CD4-positive, alpha-beta memory T cell (primary cell): ENCODE measurements around the gene SULT2A1. TPM values are rescaled to one million over a fixed set of nuclear protein-coding genes. Genes with fewer than 3 reads are reported as not detected.

Experiments used
- CTCF ChIA-PET: fragments of 350-600 bp; sonication (Branson Sonifier 250); formaldehyde crosslinking; loops from one replicate; lab custom pipeline; 2021; ENCODE audit warnings: inconsistent platforms; ENCODE audit not compliant: partially characterized antibody; lab: Charles Lee
- POLR2A ChIA-PET: fragments of 350-600 bp; sonication (Branson Sonifier 250); formaldehyde crosslinking; loops from one replicate; lab custom pipeline; 2021; ENCODE audit not compliant: partially characterized antibody; lab: Charles Lee
- DNase-seq, 5 donors: peaks; one replicate each; pipeline versions ENCODE4 v3.0.0 to v3.0.0-alpha.2; 2020 to 2022; ENCODE audit warnings: mixed read lengths in 1 of 5
- H3K27ac ChIP-seq: one replicate; pipeline ENCODE4 v1.7.0; 2013; ENCODE audit warnings: low read depth, low read length
- H3K27me3 ChIP-seq: 2 replicates; pipeline ENCODE4 v1.7.0; 2013; ENCODE audit warnings: mild to moderate bottlenecking, low read length, moderate library complexity; ENCODE audit not compliant: insufficient read depth
- H3K36me3 ChIP-seq: 2 replicates; pipeline ENCODE4 v1.7.0; 2013; ENCODE audit warnings: mild to moderate bottlenecking, low read length, moderate library complexity; ENCODE audit not compliant: insufficient read depth
- H3K4me1 ChIP-seq: 2 replicates; pipeline ENCODE4 v1.7.0; 2013; ENCODE audit warnings: mild to moderate bottlenecking, low read length, moderate library complexity; ENCODE audit not compliant: insufficient read depth
- H3K4me3 ChIP-seq, 2 donors: one replicate each; pipeline ENCODE4 v1.7.0; 2013; ENCODE audit warnings: low read length in 2 of 2, mild to moderate bottlenecking in 1 of 2
- H3K9me3 ChIP-seq, 2 donors: one replicate each; pipeline ENCODE4 v1.7.0; 2013; ENCODE audit warnings: low read length in 2 of 2, control low read depth in 1 of 2; ENCODE audit not compliant: control insufficient read depth in 1 of 2
- H3K27ac Mint-ChIP-seq, 7 donors: one replicate each; pipeline ENCODE4 v1.8.0; 2020 to 2021; ENCODE audit warnings: mixed read lengths in 7 of 7, mild to moderate bottlenecking in 6 of 7, inconsistent platforms in 3 of 7, moderate library complexity in 3 of 7
- H3K27me3 Mint-ChIP-seq, 2 donors: one replicate each; pipeline ENCODE4 v1.8.0; 2020 to 2021; ENCODE audit warnings: mixed read lengths in 2 of 2
- H3K36me3 Mint-ChIP-seq, 2 donors: one replicate each; pipeline ENCODE4 v1.8.0; 2020 to 2021; ENCODE audit warnings: mixed read lengths in 2 of 2, inconsistent platforms in 1 of 2, mild to moderate bottlenecking in 1 of 2
- H3K4me1 Mint-ChIP-seq, 4 donors: one replicate each; pipeline ENCODE4 v1.8.0; 2020 to 2021; ENCODE audit warnings: mixed read lengths in 4 of 4, mild to moderate bottlenecking in 1 of 4
- H3K4me3 Mint-ChIP-seq, 8 donors: one replicate each; pipeline ENCODE4 v1.8.0; 2020 to 2021; ENCODE audit warnings: mixed read lengths in 8 of 8, mild to moderate bottlenecking in 7 of 8, moderate library complexity in 6 of 8, inconsistent platforms in 3 of 8
- H3K9me3 Mint-ChIP-seq, 8 donors: one replicate each; pipeline ENCODE4 v1.8.0; 2020 to 2021; ENCODE audit warnings: mixed read lengths in 8 of 8, mild to moderate bottlenecking in 5 of 8, inconsistent platforms in 3 of 8, moderate library complexity in 1 of 8
- intact Hi-C: fragments of 100-400 bp; cut with micrococcal nuclease; formaldehyde crosslinking; loops from one replicate; pipeline ENCODE4 v1.15.1; 2023
- polyA plus RNA-seq, 2 donors: library from polyadenylated mRNA; unstranded; fragments of 300-500 nt; fragmentation: Illumina TruSeq; gene quantifications; one replicate each; pipeline ENCODE4 v1.2.3, GENCODE V29; 2021
- total RNA-seq, 2 experiments: library from RNA; stranded (reverse); gene quantifications; one replicate each; pipeline ENCODE4 v1.2.3, GENCODE V29; 2021

SULT2A1 gene
- total and polyA plus RNA-seq, 4 experiments from 2014 or later = not detected

GRCh38 chr19:47848823-47849473, 37.2 kb downstream of the SULT2A1 start:
- H3K4me1 Mint-ChIP-seq = peaks cover 5 to 19% (median 8%) of the 10 kb centered on the region in 4 donors
- ChIA-PET POLR2A (no interaction called here), CTCF (no interaction called here)
- no peaks in the 10 kb centered on the region for H3K36me3 ChIP-seq
- H3K27me3 Mint-ChIP-seq = peaks cover 33 to 46% of the 10 kb centered on the region in 2 donors
- intact Hi-C loops = no loop called here
- peak overlapping the region in 5 of 8 donors; percentile 7 to 56 (median 21) for H3K4me3 Mint-ChIP-seq
- H3K9me3 Mint-ChIP-seq = peaks cover 0 to 2% (median 0%) of the 10 kb centered on the region in 8 donors
- no peaks in the 10 kb centered on the region for H3K9me3 ChIP-seq
- H3K36me3 Mint-ChIP-seq = no peaks in the 10 kb centered on the region
- no peak overlapping the region for H3K27ac ChIP-seq
- H3K4me3 ChIP-seq = no peak overlapping the region
- peak in 4 of 5 donors; percentile 11 to 26 (median 17) for DNase-seq
- peak overlapping the region in 1 of 7 donors; percentile 77 for H3K27ac Mint-ChIP-seq
- peaks cover 10% of the 10 kb centered on the region for H3K4me1 ChIP-seq
- peaks cover 10% of the 10 kb centered on the region for H3K27me3 ChIP-seq

- Mint-ChIP-seq H3K27ac (no peak overlapping the region), H3K4me1 (peaks cover 5 to 14% (median 8%) of the 10 kb centered on the region in 4 donors), H3K4me3 (no peak overlapping the region), H3K27me3 (peaks cover 30 to 41% of the 10 kb centered on the region in 2 donors), H3K36me3 (no peaks in the 10 kb centered on the region), H3K9me3 (peaks cover 0 to 3% (median 0%) of the 10 kb centered on the region in 8 donors)
- POLR2A ChIA-PET = no interaction called here
- Histone ChIP-seq H3K4me1 (peaks cover 10% of the 10 kb centered on the region), H3K27me3 (peaks cover 10% of the 10 kb centered on the region), H3K4me3 (no peak overlapping the region), H3K27ac (no peak overlapping the region), H3K9me3 (no peaks in the 10 kb centered on the region), H3K36me3 (no peaks in the 10 kb centered on the region)
- CTCF ChIA-PET = no interaction called here
- intact Hi-C loops = no loop called here
- DNase-seq = no peak
These were observed 37.7 kb downstream of the SULT2A1 start for GRCh38 chr19:47848425-47848822.

- no peaks in the 10 kb centered on the region for H3K4me1 ChIP-seq
- H3K4me3 ChIP-seq = no peak overlapping the region
- peaks cover 0 to 7% (median 0%) of the 10 kb centered on the region in 8 donors for H3K9me3 Mint-ChIP-seq
- H3K27ac Mint-ChIP-seq = no peak overlapping the region
- H3K36me3 Mint-ChIP-seq = no peaks in the 10 kb centered on the region
- CTCF ChIA-PET = interaction anchor here (1.8 kb wide), 1 partner anchor 26 kb away, joined by 4 read pairs; no protein-coding TSS in a partner anchor
- H3K27me3 ChIP-seq = no peaks in the 10 kb centered on the region
- no peak overlapping the region for H3K4me3 Mint-ChIP-seq
- no peaks in the 10 kb centered on the region for H3K36me3 ChIP-seq
- H3K9me3 ChIP-seq = no peaks in the 10 kb centered on the region
- intact Hi-C loops = no loop called here
- no peak overlapping the region for H3K27ac ChIP-seq
- POLR2A ChIA-PET = no interaction called here
- peaks cover 0 to 4% (median 1%) of the 10 kb centered on the region in 4 donors for H3K4me1 Mint-ChIP-seq
- DNase-seq = no peak
- H3K27me3 Mint-ChIP-seq = peaks cover 15 to 24% of the 10 kb centered on the region in 2 donors
These were observed 43.2 kb downstream of the SULT2A1 start for GRCh38 chr19:47842941-47843340.

GRCh38 chr19:47839913-47840312, 46.2 kb downstream of the SULT2A1 start:
- Histone ChIP-seq H3K36me3 (no peaks in the 10 kb centered on the region), H3K9me3 (no peaks in the 10 kb centered on the region), H3K4me1 (no peaks in the 10 kb centered on the region), H3K27ac (no peak overlapping the region), H3K4me3 (no peak overlapping the region), H3K27me3 (no peaks in the 10 kb centered on the region)
- no peak for DNase-seq
- intact Hi-C loops = no loop called here
- Mint-ChIP-seq H3K36me3 (no peaks in the 10 kb centered on the region), H3K27me3 (peaks cover 9 to 17% of the 10 kb centered on the region in 2 donors), H3K4me1 (peaks cover 0 to 4% (median 0%) of the 10 kb centered on the region in 4 donors), H3K4me3 (no peak overlapping the region), H3K27ac (no peak overlapping the region), H3K9me3 (peaks cover 0 to 5% (median 0%) of the 10 kb centered on the region in 8 donors)
- ChIA-PET POLR2A (no interaction called here), CTCF (no interaction called here)

- H3K4me3 Mint-ChIP-seq = no peak overlapping the region
- peaks cover 0 to 4% (median 0%) of the 10 kb centered on the region in 4 donors for H3K4me1 Mint-ChIP-seq
- no peaks in the 10 kb centered on the region for H3K9me3 ChIP-seq
- H3K4me1 ChIP-seq = no peaks in the 10 kb centered on the region
- H3K9me3 Mint-ChIP-seq = peaks cover 0 to 6% (median 0%) of the 10 kb centered on the region in 8 donors
- no peak overlapping the region for H3K27ac Mint-ChIP-seq
- no peaks in the 10 kb centered on the region for H3K36me3 Mint-ChIP-seq
- ChIA-PET CTCF (no interaction called here), POLR2A (no interaction called here)
- intact Hi-C loops = no loop called here
- H3K36me3 ChIP-seq = no peaks in the 10 kb centered on the region
- peaks cover 10 to 14% of the 10 kb centered on the region in 2 donors for H3K27me3 Mint-ChIP-seq
- H3K4me3 ChIP-seq = no peak overlapping the region
- no peak overlapping the region for H3K27ac ChIP-seq
- no peak for DNase-seq
- H3K27me3 ChIP-seq = no peaks in the 10 kb centered on the region
These were observed 46.7 kb downstream of the SULT2A1 start for GRCh38 chr19:47839411-47839810.

GRCh38 chr19:47836038-47836437, 50.1 kb downstream of the SULT2A1 start:
- POLR2A ChIA-PET = no interaction called here
- no peaks in the 10 kb centered on the region for H3K4me1 ChIP-seq
- H3K27me3 ChIP-seq = no peaks in the 10 kb centered on the region
- H3K4me3 Mint-ChIP-seq = no peak overlapping the region
- no peak for DNase-seq
- no peaks in the 10 kb centered on the region for H3K36me3 Mint-ChIP-seq
- CTCF ChIA-PET = no interaction called here
- no peaks in the 10 kb centered on the region for H3K9me3 ChIP-seq
- no peak overlapping the region for H3K4me3 ChIP-seq
- no peaks in the 10 kb centered on the region for H3K4me1 Mint-ChIP-seq
- H3K27ac ChIP-seq = no peak overlapping the region
- intact Hi-C loops = no loop called here
- no peaks in the 10 kb centered on the region for H3K36me3 ChIP-seq
- H3K27ac Mint-ChIP-seq = no peak overlapping the region
- H3K9me3 Mint-ChIP-seq = peaks cover 0 to 2% (median 0%) of the 10 kb centered on the region in 8 donors
- peaks cover 0 to 1% of the 10 kb centered on the region in 2 donors for H3K27me3 Mint-ChIP-seq

GRCh38 chr19:47832723-47833122, 53.4 kb downstream of the SULT2A1 start:
- Histone ChIP-seq H3K4me1 (no peaks in the 10 kb centered on the region), H3K4me3 (no peak overlapping the region), H3K27me3 (no peaks in the 10 kb centered on the region), H3K9me3 (no peaks in the 10 kb centered on the region), H3K36me3 (no peaks in the 10 kb centered on the region), H3K27ac (no peak overlapping the region)
- H3K27ac Mint-ChIP-seq = peak overlapping the region in 1 of 7 donors; percentile 47
- intact Hi-C loops = no loop called here
- peaks cover 0 to 2% (median 0%) of the 10 kb centered on the region in 8 donors for H3K9me3 Mint-ChIP-seq
- H3K4me1 Mint-ChIP-seq = no peaks in the 10 kb centered on the region
- DNase-seq = no peak
- H3K36me3 Mint-ChIP-seq = no peaks in the 10 kb centered on the region
- CTCF ChIA-PET = no interaction called here
- H3K27me3 Mint-ChIP-seq = peaks cover 3 to 6% of the 10 kb centered on the region in 2 donors
- no peak overlapping the region for H3K4me3 Mint-ChIP-seq
- POLR2A ChIA-PET = no interaction called here
